Measurements from ENCODE around the gene DOCK4. TPM values are rescaled to one million over a fixed set of nuclear protein-coding genes. Genes with fewer than 3 reads are reported as not detected.

DOCK4 gene
- total and polyA plus RNA-seq, 7 donors, result 1.8 to 12.7 (median 7.1) TPM

- H3K4me1 ChIP-seq, result no peaks in the 10 kb centered on the region
- WGBS, 3 donors, result 94 to 98% (median 96%) methylated on average over 4 of the region's 4 CpGs
- intact Hi-C loops (cut with DNase I), result no loop called here
- no peaks in the 10 kb centered on the region for H3K9me3 ChIP-seq
- H3K27me3 ChIP-seq (ENCODE audit: insufficient read depth in 3 of 3, low read length in 2 of 3), result no peaks in the 10 kb centered on the region
- ATAC-seq (no peak), DNase-seq (no peak)
- peaks cover 0 to 42% of the 10 kb centered on the region in 2 donors for H3K36me3 ChIP-seq (ENCODE audit: insufficient read depth in 1 of 2, low read depth in 1 of 2)
- no peak overlapping the region for H3K4me3 ChIP-seq
- H3K27ac ChIP-seq, result no peak overlapping the region
- no peak for TF ChIP-seq CTCF (IDR thresholded peaks at IDR 0.05)
Measured at GRCh38 chr7:111813306-111813705, 392.9 kb downstream of the DOCK4 start.

GRCh38 chr7:111806232-111806631 lies 400.0 kb downstream of the DOCK4 start:
- intact Hi-C loops (cut with DNase I), result no loop called here
- ATAC-seq, result no peak
- WGBS, 3 donors, result 82 to 88% (median 84%) methylated on average over 4 of the region's 4 CpGs
- Histone ChIP-seq H3K4me3 (no peak overlapping the region), H3K4me1 (peaks cover 4% of the 10 kb centered on the region), H3K36me3 (ENCODE audit: insufficient read depth in 1 of 2, low read depth in 1 of 2) (peaks cover 0 to 33% of the 10 kb centered on the region in 2 donors), H3K27ac (no peak overlapping the region), H3K9me3 (no peaks in the 10 kb centered on the region), H3K27me3 (ENCODE audit: insufficient read depth in 3 of 3, low read length in 2 of 3) (no peaks in the 10 kb centered on the region)
- DNase-seq, result no peak
- TF ChIP-seq CTCF (IDR thresholded peaks at IDR 0.05), result no peak

GRCh38 chr7:111803015-111803758 lies 403.0 kb downstream of the DOCK4 start:
- H3K9me3 ChIP-seq, result peaks cover 15% of the 10 kb centered on the region
- H3K36me3 ChIP-seq (ENCODE audit: insufficient read depth in 1 of 2, low read depth in 1 of 2), result peaks cover 0 to 9% of the 10 kb centered on the region in 2 donors
- DNase-seq, result no peak
- intact Hi-C loops (cut with DNase I), result no loop called here
- no peak overlapping the region for H3K4me3 ChIP-seq
- H3K27me3 ChIP-seq (ENCODE audit: insufficient read depth in 3 of 3, low read length in 2 of 3), result no peaks in the 10 kb centered on the region
- no peak for ATAC-seq
- H3K27ac ChIP-seq, result no peak overlapping the region
- TF ChIP-seq CTCF (IDR thresholded peaks at IDR 0.05), result no peak
- H3K4me1 ChIP-seq, result peaks cover 4% of the 10 kb centered on the region
- 78 to 85% (median 80%) methylated on average over 3 of the region's 3 CpGs for WGBS, 3 donors

- DNase-seq, result no peak
- no peak for ATAC-seq
- H3K27ac ChIP-seq, result no peak overlapping the region
- H3K36me3 ChIP-seq (ENCODE audit: insufficient read depth in 1 of 2, low read depth in 1 of 2), result no peaks in the 10 kb centered on the region
- peaks cover 24% of the 10 kb centered on the region for H3K9me3 ChIP-seq
- 55 to 63% (median 62%) methylated on average over 3 of the region's 3 CpGs for WGBS, 3 donors
- peaks cover 4% of the 10 kb centered on the region for H3K4me1 ChIP-seq
- no peak for TF ChIP-seq CTCF (IDR thresholded peaks at IDR 0.05)
- no peaks in the 10 kb centered on the region for H3K27me3 ChIP-seq (ENCODE audit: insufficient read depth in 3 of 3, low read length in 2 of 3)
- intact Hi-C loops (cut with DNase I), result no loop called here
- no peak overlapping the region for H3K4me3 ChIP-seq
Measured at GRCh38 chr7:111802194-111802772, 403.9 kb downstream of the DOCK4 start.

All from psoas muscle (tissue), 8 donors.